ENCODE measurements around the gene RHOG. TPM values are rescaled to one million over a fixed set of nuclear protein-coding genes. Genes with fewer than 3 reads are reported as not detected.
"Not testable (repeated sequence)": the region's sequence is repeated elsewhere in the genome, so short reads cannot be mapped to it uniquely, and the experiment has no call there.

The RHOG gene
- total and polyA plus RNA-seq, 9 donors: 7.4 to 31.4 (median 25.6) TPM

GRCh38 chr11:3816673-3817072 lies 24.1 kb downstream of the RHOG start:
- H3K4me1 ChIP-seq (ENCODE audit: control insufficient read depth, insufficient read depth, low read length): no peaks in the 10 kb centered on the region
- no peaks in the 10 kb centered on the region for H3K9me3 ChIP-seq (replicated peaks; ENCODE audit: control insufficient read depth, low read depth, low read length)
- DNase-seq: no peak
- WGBS (ENCODE audit: insufficient coverage): 77% methylated on average over 2 of the region's 2 CpGs
- no peaks in the 10 kb centered on the region for H3K27me3 ChIP-seq (ENCODE audit: control insufficient read depth, insufficient read depth, low read length)
- no peak overlapping the region for H3K27ac ChIP-seq (ENCODE audit: low read length)
- H3K4me3 ChIP-seq (ENCODE audit: low read length): no peak overlapping the region
- H3K36me3 ChIP-seq (ENCODE audit: control insufficient read depth, insufficient read depth, low read length): peaks cover 10% of the 10 kb centered on the region

- no peaks in the 10 kb centered on the region for H3K4me1 ChIP-seq (ENCODE audit: control insufficient read depth, insufficient read depth, low read length)
- H3K27me3 ChIP-seq (ENCODE audit: control insufficient read depth, insufficient read depth, low read length): no peaks in the 10 kb centered on the region
- no peak for DNase-seq
- H3K4me3 ChIP-seq (ENCODE audit: low read length): no peak overlapping the region
- H3K36me3 ChIP-seq (ENCODE audit: control insufficient read depth, insufficient read depth, low read length): peaks cover 5% of the 10 kb centered on the region
- WGBS (ENCODE audit: insufficient coverage): 33% methylated on average over 1 of the region's 4 CpGs
- no peaks in the 10 kb centered on the region for H3K9me3 ChIP-seq (replicated peaks; ENCODE audit: control insufficient read depth, low read depth, low read length)
- H3K27ac ChIP-seq (ENCODE audit: low read length): no peak overlapping the region
Observed at GRCh38 chr11:3815845-3816244, 24.9 kb downstream of the RHOG start.

- H3K27me3 ChIP-seq (ENCODE audit: control insufficient read depth, insufficient read depth, low read length); DNase-seq; H3K4me1 ChIP-seq (ENCODE audit: control insufficient read depth, insufficient read depth, low read length); H3K36me3 ChIP-seq (ENCODE audit: control insufficient read depth, insufficient read depth, low read length); H3K27ac ChIP-seq (ENCODE audit: low read length); H3K9me3 ChIP-seq (replicated peaks; ENCODE audit: control insufficient read depth, low read depth, low read length); H3K4me3 ChIP-seq (ENCODE audit: low read length): not testable (repeated sequence)
- 85% methylated on average over 4 of the region's 5 CpGs for WGBS (ENCODE audit: insufficient coverage)
Observed at GRCh38 chr11:3814832-3815231, 25.9 kb downstream of the RHOG start.

GRCh38 chr11:3810951-3811350 lies 29.8 kb downstream of the RHOG start:
- WGBS (ENCODE audit: insufficient coverage): 85% methylated on average over 4 of the region's 4 CpGs
- Histone ChIP-seq H3K36me3 (ENCODE audit: control insufficient read depth, insufficient read depth, low read length) (peaks cover 7% of the 10 kb centered on the region), H3K27ac (ENCODE audit: low read length) (no peak overlapping the region), H3K4me1 (ENCODE audit: control insufficient read depth, insufficient read depth, low read length) (peaks cover 11% of the 10 kb centered on the region), H3K9me3 (replicated peaks; ENCODE audit: control insufficient read depth, low read depth, low read length) (no peaks in the 10 kb centered on the region), H3K27me3 (ENCODE audit: control insufficient read depth, insufficient read depth, low read length) (no peaks in the 10 kb centered on the region), H3K4me3 (ENCODE audit: low read length) (no peak overlapping the region)
- no peak for DNase-seq

GRCh38 chr11:3810446-3810845 lies 30.3 kb downstream of the RHOG start:
- Histone ChIP-seq H3K27ac (ENCODE audit: low read length) (no peak overlapping the region), H3K27me3 (ENCODE audit: control insufficient read depth, insufficient read depth, low read length) (no peaks in the 10 kb centered on the region), H3K9me3 (replicated peaks; ENCODE audit: control insufficient read depth, low read depth, low read length) (no peaks in the 10 kb centered on the region), H3K36me3 (ENCODE audit: control insufficient read depth, insufficient read depth, low read length) (peaks cover 7% of the 10 kb centered on the region), H3K4me3 (ENCODE audit: low read length) (no peak overlapping the region), H3K4me1 (ENCODE audit: control insufficient read depth, insufficient read depth, low read length) (peaks cover 11% of the 10 kb centered on the region)
- 96% methylated on average over 2 of the region's 3 CpGs for WGBS (ENCODE audit: insufficient coverage)
- no peak for DNase-seq

GRCh38 chr11:3809624-3809928 lies 31.2 kb downstream of the RHOG start:
- H3K27me3 ChIP-seq (ENCODE audit: control insufficient read depth, insufficient read depth, low read length): no peaks in the 10 kb centered on the region
- DNase-seq: no peak
- no peak overlapping the region for H3K27ac ChIP-seq (ENCODE audit: low read length)
- 100% methylated on average over 1 of the region's 1 CpG for WGBS (ENCODE audit: insufficient coverage)
- H3K36me3 ChIP-seq (ENCODE audit: control insufficient read depth, insufficient read depth, low read length): peaks cover 7% of the 10 kb centered on the region
- no peaks in the 10 kb centered on the region for H3K9me3 ChIP-seq (replicated peaks; ENCODE audit: control insufficient read depth, low read depth, low read length)
- peaks cover 11% of the 10 kb centered on the region for H3K4me1 ChIP-seq (ENCODE audit: control insufficient read depth, insufficient read depth, low read length)
- no peak overlapping the region for H3K4me3 ChIP-seq (ENCODE audit: low read length)

- Histone ChIP-seq H3K4me1 (ENCODE audit: control insufficient read depth, insufficient read depth, low read length) (peaks cover 11% of the 10 kb centered on the region), H3K27me3 (ENCODE audit: control insufficient read depth, insufficient read depth, low read length) (no peaks in the 10 kb centered on the region), H3K9me3 (replicated peaks; ENCODE audit: control insufficient read depth, low read depth, low read length) (no peaks in the 10 kb centered on the region), H3K27ac (ENCODE audit: low read length) (no peak overlapping the region), H3K36me3 (ENCODE audit: control insufficient read depth, insufficient read depth, low read length) (peaks cover 7% of the 10 kb centered on the region), H3K4me3 (ENCODE audit: low read length) (peak overlapping the region; percentile 92)
- peak; percentile 34 for DNase-seq
- 11% methylated on average over 2 of the region's 5 CpGs for WGBS (ENCODE audit: insufficient coverage)
Observed at GRCh38 chr11:3808861-3809623, 31.7 kb downstream of the RHOG start.

- Histone ChIP-seq H3K27me3 (ENCODE audit: control insufficient read depth, insufficient read depth, low read length) (no peaks in the 10 kb centered on the region), H3K27ac (ENCODE audit: low read length) (peak within 1 kb of the TSS; percentile 55), H3K4me3 (ENCODE audit: low read length) (peak within 1 kb of the TSS; percentile 92), H3K4me1 (ENCODE audit: control insufficient read depth, insufficient read depth, low read length) (peaks cover 11% of the 10 kb centered on the region), H3K9me3 (replicated peaks; ENCODE audit: control insufficient read depth, low read depth, low read length) (no peaks in the 10 kb centered on the region), H3K36me3 (ENCODE audit: control insufficient read depth, insufficient read depth, low read length) (peaks cover 4% of the 10 kb centered on the region)
- peak; percentile 68 for DNase-seq
- 1% methylated on average over 43 of the region's 55 CpGs for WGBS (ENCODE audit: insufficient coverage)
Observed at GRCh38 chr11:3807909-3808860, 32.6 kb downstream of the RHOG start, which contains the start of gene PGAP2. PGAP2 (plus strand) TSS chr11:3808560; CDS start chr11:3811260, 2,700 bp downstream.

- no peak overlapping the region for H3K27ac ChIP-seq (ENCODE audit: low read length)
- no peaks in the 10 kb centered on the region for H3K27me3 ChIP-seq (ENCODE audit: control insufficient read depth, insufficient read depth, low read length)
- 85% methylated on average over 4 of the region's 11 CpGs for WGBS (ENCODE audit: insufficient coverage)
- H3K9me3 ChIP-seq (replicated peaks; ENCODE audit: control insufficient read depth, low read depth, low read length): no peaks in the 10 kb centered on the region
- no peaks in the 10 kb centered on the region for H3K36me3 ChIP-seq (ENCODE audit: control insufficient read depth, insufficient read depth, low read length)
- DNase-seq: no peak
- no peak overlapping the region for H3K4me3 ChIP-seq (ENCODE audit: low read length)
- peaks cover 9% of the 10 kb centered on the region for H3K4me1 ChIP-seq (ENCODE audit: control insufficient read depth, insufficient read depth, low read length)
Observed at GRCh38 chr11:3803726-3804495, 36.8 kb downstream of the RHOG start.
